BE2C (cell line): ENCODE results near the gene ODAD3.

Experiments used
- DNase-seq: peaks from one replicate; pipeline ENCODE4 v3.0.0-alpha.2; 2020
- H3K27me3 ChIP-seq: fragments of 250-450 bp; sonication (Bioruptor Pico); 2 replicates; pipeline ENCODE4 v1.5.1; 2020; ENCODE audit warnings: mild to moderate bottlenecking
- H3K36me3 ChIP-seq: fragments of 250-450 bp; sonication (Bioruptor Pico); 2 replicates; pipeline ENCODE4 v1.5.1; 2020; ENCODE audit warnings: mild to moderate bottlenecking
- H3K4me1 ChIP-seq: fragments of 250-450 bp; sonication (Bioruptor Pico); 2 replicates; pipeline ENCODE4 v1.5.1; 2020
- H3K4me3 ChIP-seq: 2 replicates; pipeline ENCODE4 v1.5.1; 2011; ENCODE audit warnings: low read depth, low read length
- H3K9me3 ChIP-seq: fragments of 250-450 bp; sonication (Bioruptor Pico); 2 replicates; pipeline ENCODE4 v1.5.1; 2020
- CTCF ChIP-seq: IDR thresholded peaks from 2 replicates; pipeline ENCODE4 v1.5.1; 2012; ENCODE audit warnings: mild to moderate bottlenecking, low read depth, low read length

ODAD3 gene

GRCh38 chr19:11399667-11400066, 35.3 kb downstream of the ODAD3 start:
- H3K4me1 ChIP-seq, result no peaks in the 10 kb centered on the region
- no peaks in the 10 kb centered on the region for H3K9me3 ChIP-seq
- DNase-seq, result no peak
- no peaks in the 10 kb centered on the region for H3K36me3 ChIP-seq
- H3K4me3 ChIP-seq, result no peak overlapping the region
- TF ChIP-seq CTCF, result no peak
- H3K27me3 ChIP-seq, result no peaks in the 10 kb centered on the region

GRCh38 chr19:11397089-11397610, 37.8 kb downstream of the ODAD3 start:
- no peaks in the 10 kb centered on the region for H3K4me1 ChIP-seq
- no peaks in the 10 kb centered on the region for H3K27me3 ChIP-seq

GRCh38 chr19:11390933-11391680, 43.8 kb downstream of the ODAD3 start:
- DNase-seq, result no peak
- Histone ChIP-seq H3K36me3 (no peaks in the 10 kb centered on the region), H3K4me3 (no peak overlapping the region), H3K27me3 (no peaks in the 10 kb centered on the region), H3K9me3 (no peaks in the 10 kb centered on the region), H3K4me1 (no peaks in the 10 kb centered on the region)
- no peak for TF ChIP-seq CTCF

More at GRCh38 chr19:11397089-11397610, 37.8 kb downstream of the ODAD3 start:
- Histone ChIP-seq H3K9me3 (no peaks in the 10 kb centered on the region), H3K36me3 (no peaks in the 10 kb centered on the region), H3K4me3 (no peak overlapping the region)
- TF ChIP-seq CTCF, result no peak
- DNase-seq, result no peak

GRCh38 chr19:11390359-11390758, 44.6 kb downstream of the ODAD3 start:
- Histone ChIP-seq H3K9me3 (no peaks in the 10 kb centered on the region), H3K36me3 (no peaks in the 10 kb centered on the region), H3K4me3 (no peak overlapping the region), H3K27me3 (no peaks in the 10 kb centered on the region), H3K4me1 (no peaks in the 10 kb centered on the region)
- no peak for DNase-seq
- no peak for TF ChIP-seq CTCF

- Histone ChIP-seq H3K36me3 (no peaks in the 10 kb centered on the region), H3K27me3 (no peaks in the 10 kb centered on the region), H3K4me3 (no peak overlapping the region), H3K4me1 (no peaks in the 10 kb centered on the region), H3K9me3 (no peaks in the 10 kb centered on the region)
- DNase-seq, result no peak
- TF ChIP-seq CTCF, result no peak
Observed at GRCh38 chr19:11387162-11388034, 47.5 kb downstream of the ODAD3 start.

- no peaks in the 10 kb centered on the region for H3K4me1 ChIP-seq
- no peaks in the 10 kb centered on the region for H3K27me3 ChIP-seq
- H3K4me3 ChIP-seq, result no peak overlapping the region
- H3K9me3 ChIP-seq, result no peaks in the 10 kb centered on the region
- no peak for DNase-seq
- H3K36me3 ChIP-seq, result no peaks in the 10 kb centered on the region
- TF ChIP-seq CTCF, result no peak
Observed at GRCh38 chr19:11384778-11385129, 50.2 kb downstream of the ODAD3 start.
